ENCODE results near the gene SNAI3. TPM values are rescaled to one million over a fixed set of nuclear protein-coding genes. Genes with fewer than 3 reads are reported as not detected.

Gene SNAI3
- total RNA-seq, 6 experiments from 2014 or later = not detected

DNA sequence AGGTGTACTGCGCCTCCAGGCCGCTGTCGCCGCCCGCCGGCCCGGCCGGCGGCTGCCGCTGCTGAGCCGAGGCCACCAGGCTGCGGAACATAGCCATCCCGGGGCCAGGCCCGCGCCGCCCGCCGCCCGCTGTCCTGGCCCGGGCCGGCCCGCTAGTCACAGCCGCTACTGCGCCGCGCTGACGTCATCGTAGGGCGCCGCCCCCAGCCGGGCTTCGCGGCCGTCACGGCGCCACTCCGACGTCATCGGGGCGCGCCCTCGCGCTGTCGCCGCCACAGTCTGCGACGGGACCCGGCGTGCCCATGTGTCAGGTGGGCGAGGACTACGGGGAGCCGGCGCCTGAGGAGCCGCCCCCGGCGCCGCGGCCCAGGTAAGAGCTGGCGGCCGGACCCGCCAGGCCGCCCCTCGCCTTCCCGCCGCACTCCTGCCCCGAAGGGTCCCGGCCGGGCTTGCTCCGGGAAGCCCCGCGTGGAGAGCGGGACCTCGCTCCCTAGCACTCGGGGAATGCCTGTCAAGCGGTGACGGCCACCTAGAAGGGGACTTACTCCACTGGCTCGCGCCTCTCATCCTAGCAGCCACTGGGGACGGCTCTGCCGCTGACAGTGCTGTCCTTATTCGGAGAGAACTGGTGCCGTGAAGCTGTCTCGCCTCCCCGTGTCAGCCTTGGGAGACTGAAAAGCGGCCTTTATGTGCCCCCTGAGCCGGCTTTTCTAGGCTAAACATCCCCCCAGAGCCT, 20.1 kb upstream of the SNAI3 start, which contains the start of the genes CTU2 and RNF166:
Gene CTU2 (plus strand): TSS at position 275 of the 736 bp plus-strand sequence. CDS start 28 bp downstream, at position 303.
Gene RNF166 (minus strand): TSS at position 180 of the 736 bp plus-strand sequence. CDS start 83 bp downstream, at position 97.
- peak within 1 kb of the TSS; percentile 86 for H3K27ac Mint-ChIP-seq
- peak; percentile 72 for DNase-seq
- peaks cover 26% of the 10 kb centered on the region for H3K4me1 Mint-ChIP-seq (ENCODE audit: low read depth)
- H3K27me3 Mint-ChIP-seq (ENCODE audit: insufficient read depth) = no peaks in the 10 kb centered on the region; the same call in 1 of the 2 replicates
- H3K9me3 Mint-ChIP-seq = no peaks in the 10 kb centered on the region
- peak within 1 kb of the TSS; percentile 97 for H3K4me3 Mint-ChIP-seq
- TF ChIP-seq, protein P1, sequence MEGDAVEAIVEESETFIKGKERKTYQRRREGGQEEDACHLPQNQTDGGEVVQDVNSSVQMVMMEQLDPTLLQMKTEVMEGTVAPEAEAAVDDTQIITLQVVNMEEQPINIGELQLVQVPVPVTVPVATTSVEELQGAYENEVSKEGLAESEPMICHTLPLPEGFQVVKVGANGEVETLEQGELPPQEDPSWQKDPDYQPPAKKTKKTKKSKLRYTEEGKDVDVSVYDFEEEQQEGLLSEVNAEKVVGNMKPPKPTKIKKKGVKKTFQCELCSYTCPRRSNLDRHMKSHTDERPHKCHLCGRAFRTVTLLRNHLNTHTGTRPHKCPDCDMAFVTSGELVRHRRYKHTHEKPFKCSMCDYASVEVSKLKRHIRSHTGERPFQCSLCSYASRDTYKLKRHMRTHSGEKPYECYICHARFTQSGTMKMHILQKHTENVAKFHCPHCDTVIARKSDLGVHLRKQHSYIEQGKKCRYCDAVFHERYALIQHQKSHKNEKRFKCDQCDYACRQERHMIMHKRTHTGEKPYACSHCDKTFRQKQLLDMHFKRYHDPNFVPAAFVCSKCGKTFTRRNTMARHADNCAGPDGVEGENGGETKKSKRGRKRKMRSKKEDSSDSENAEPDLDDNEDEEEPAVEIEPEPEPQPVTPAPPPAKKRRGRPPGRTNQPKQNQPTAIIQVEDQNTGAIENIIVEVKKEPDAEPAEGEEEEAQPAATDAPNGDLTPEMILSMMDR (IDR thresholded peaks at IDR 0.05) = no peak
- H3K36me3 Mint-ChIP-seq (ENCODE audit: low read depth) = no peaks in the 10 kb centered on the region

DNA sequence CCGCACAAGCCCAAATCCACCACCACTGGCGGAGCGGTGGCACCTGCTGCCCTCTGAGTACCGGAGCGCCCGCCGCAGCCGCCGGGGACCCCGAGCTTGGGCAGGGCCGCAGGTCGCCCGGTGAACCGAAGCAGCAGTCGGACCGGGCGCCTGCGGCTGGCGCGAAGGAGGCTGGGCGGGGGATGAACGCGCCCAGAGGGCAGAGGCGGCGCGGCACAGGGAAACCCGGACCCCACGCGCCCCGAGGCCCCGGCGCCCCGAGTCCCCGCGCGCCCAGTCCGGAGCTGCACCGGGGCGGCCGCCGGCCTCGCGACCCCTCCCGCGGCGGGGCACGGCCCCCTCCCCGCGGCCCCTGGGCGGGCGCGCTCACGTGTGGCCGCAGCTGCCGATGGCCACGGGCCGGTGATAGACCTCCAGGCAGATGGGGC, 19.5 kb upstream of the SNAI3 start:
- Mint-ChIP-seq H3K36me3 (ENCODE audit: low read depth) (no peaks in the 10 kb centered on the region), H3K27me3 (ENCODE audit: insufficient read depth) (no peaks in the 10 kb centered on the region; the same call in 1 of the 2 replicates), H3K9me3 (no peaks in the 10 kb centered on the region), H3K4me3 (peak overlapping the region; percentile 97), H3K4me1 (ENCODE audit: low read depth) (peaks cover 26% of the 10 kb centered on the region), H3K27ac (peak overlapping the region; percentile 86)
- DNase-seq = no peak
- TF ChIP-seq, protein P1 (IDR thresholded peaks at IDR 0.05) = no peak

DNA sequence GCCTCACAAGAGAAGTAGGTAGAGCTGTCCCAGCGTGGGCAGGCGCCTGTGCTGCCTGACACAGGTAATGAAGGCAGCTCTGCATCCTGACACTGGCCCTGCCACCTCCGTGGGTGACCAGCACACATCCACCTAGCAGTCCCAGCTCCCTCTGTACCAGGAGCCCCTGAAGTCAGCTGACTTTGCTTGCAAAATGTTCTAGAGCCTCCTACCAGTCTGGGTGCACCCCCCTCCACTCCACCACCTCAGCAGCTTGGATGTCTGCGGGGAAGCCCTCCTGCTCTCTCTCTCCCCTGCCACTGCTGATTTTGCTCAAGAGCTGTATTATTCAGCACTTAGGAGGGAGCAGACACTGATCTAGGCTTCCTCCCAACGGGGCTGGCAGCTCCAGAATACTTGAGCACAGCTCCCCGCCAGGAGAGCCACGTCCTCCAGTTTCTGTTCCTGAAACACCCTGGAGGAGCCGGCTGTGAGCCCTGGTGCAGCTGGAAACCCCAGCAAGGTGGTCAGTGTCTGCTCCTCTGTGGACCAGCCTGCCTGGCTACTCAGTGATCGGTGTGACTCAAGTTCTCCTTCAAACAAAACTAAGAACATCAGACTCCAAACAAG, 18.9 kb upstream of the SNAI3 start:
- TF ChIP-seq, protein P1 (IDR thresholded peaks at IDR 0.05) = no peak
- Mint-ChIP-seq H3K9me3 (no peaks in the 10 kb centered on the region), H3K27ac (peak overlapping the region; percentile 86), H3K27me3 (ENCODE audit: insufficient read depth) (no peaks in the 10 kb centered on the region; the same call in 1 of the 2 replicates), H3K4me3 (peak overlapping the region; percentile 97), H3K4me1 (ENCODE audit: low read depth) (peaks cover 26% of the 10 kb centered on the region), H3K36me3 (ENCODE audit: low read depth) (no peaks in the 10 kb centered on the region)
- no peak for DNase-seq

DNA sequence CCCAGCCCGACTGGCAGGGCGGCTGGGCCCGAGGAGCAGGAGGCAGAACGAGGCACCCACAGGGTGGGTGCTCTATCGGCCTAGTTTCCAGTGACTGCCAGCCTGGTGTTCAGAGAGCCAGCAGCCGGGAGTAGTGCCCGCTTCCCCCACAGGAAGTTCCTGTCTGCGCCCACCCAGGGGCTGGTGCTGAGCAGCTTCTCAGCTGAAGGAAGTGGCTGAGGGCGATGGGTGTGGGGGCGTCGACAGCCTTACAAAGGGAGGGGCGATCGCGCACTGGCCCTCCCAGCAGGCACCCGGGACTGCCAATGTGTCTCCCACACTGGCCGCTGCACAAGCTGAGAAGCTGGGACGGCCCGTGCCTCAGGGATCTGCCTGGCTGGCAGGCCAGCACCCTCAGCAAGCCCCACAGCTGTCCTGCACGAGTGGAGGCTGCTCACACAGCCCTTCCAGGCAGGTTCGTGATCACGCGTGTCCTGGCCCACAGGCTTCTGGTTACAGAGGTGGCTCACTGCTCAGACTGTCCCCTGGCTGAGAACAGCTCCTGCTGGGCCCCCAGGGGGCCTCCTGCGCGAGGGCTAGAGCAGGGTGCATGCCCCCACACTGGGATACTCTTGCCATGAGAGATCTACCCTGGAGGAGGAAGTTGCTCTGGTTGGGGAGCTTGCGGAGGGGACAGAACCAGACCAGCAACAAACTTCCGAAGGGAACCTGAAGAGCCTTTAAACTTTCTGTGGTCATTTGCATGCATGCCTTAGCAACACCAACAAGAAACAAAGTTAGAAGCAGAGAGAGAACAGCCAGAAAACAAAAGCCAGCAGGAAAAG, 17.4 kb upstream of the SNAI3 start:
- TF ChIP-seq, protein P1 (IDR thresholded peaks at IDR 0.05) = no peak
- Mint-ChIP-seq H3K27ac (no peak overlapping the region), H3K9me3 (no peaks in the 10 kb centered on the region), H3K27me3 (ENCODE audit: insufficient read depth) (no peaks in the 10 kb centered on the region; the same call in 1 of the 2 replicates), H3K36me3 (ENCODE audit: low read depth) (no peaks in the 10 kb centered on the region), H3K4me3 (peak overlapping the region; percentile 35), H3K4me1 (ENCODE audit: low read depth) (peaks cover 26% of the 10 kb centered on the region)
- DNase-seq = no peak
